Type B pancreatic cell (in vitro differentiated cells): Measurements from ENCODE around the gene SNX1. TPM values are rescaled to one million over a fixed set of nuclear protein-coding genes. Genes with fewer than 3 reads are reported as not detected.

Experiments used
- DNase-seq: peaks from one replicate; pipeline ENCODE4 v3.0.0; 2021; ENCODE audit warnings: mixed read lengths; ENCODE audit not compliant: unreplicated experiment; ENCODE audit errors: extremely low spot score
- H3K27ac Mint-ChIP-seq: 2 replicates; pipeline ENCODE4 v1.8.0; 2021; ENCODE audit warnings: mild to moderate bottlenecking, mixed read lengths
- H3K27me3 Mint-ChIP-seq: 2 replicates; pipeline ENCODE4 v1.8.0; 2021; ENCODE audit warnings: mixed read lengths
- H3K36me3 Mint-ChIP-seq: 2 replicates; pipeline ENCODE4 v1.8.0; 2021; ENCODE audit warnings: mixed read lengths
- H3K4me1 Mint-ChIP-seq: one replicate; pipeline ENCODE4 v1.8.0; 2021; ENCODE audit warnings: mixed read lengths; ENCODE audit not compliant: unreplicated experiment
- H3K4me3 Mint-ChIP-seq: 2 replicates; pipeline ENCODE4 v1.8.0; 2021; ENCODE audit warnings: mild to moderate bottlenecking, mixed read lengths
- H3K9me3 Mint-ChIP-seq: 2 replicates; pipeline ENCODE4 v1.8.0; 2021; ENCODE audit warnings: mixed read lengths
- total RNA-seq: library from RNA; stranded (reverse); gene quantifications from 2 replicates; pipeline ENCODE4 v1.2.1, GENCODE V29; 2021; ENCODE audit warnings: low replicate concordance
- TF ChIP-seq, protein P1 (sequence below): fragments of 200-600 bp; sonication (generic); conservative IDR thresholded peaks from 2 replicates; pipeline ENCODE4 v1.5.0; 2021; ENCODE audit warnings: antibody characterized with exemption, mild to moderate bottlenecking

SNX1 gene
- total RNA-seq, 1 donor from 2014 or later: 124 TPM

DNA sequence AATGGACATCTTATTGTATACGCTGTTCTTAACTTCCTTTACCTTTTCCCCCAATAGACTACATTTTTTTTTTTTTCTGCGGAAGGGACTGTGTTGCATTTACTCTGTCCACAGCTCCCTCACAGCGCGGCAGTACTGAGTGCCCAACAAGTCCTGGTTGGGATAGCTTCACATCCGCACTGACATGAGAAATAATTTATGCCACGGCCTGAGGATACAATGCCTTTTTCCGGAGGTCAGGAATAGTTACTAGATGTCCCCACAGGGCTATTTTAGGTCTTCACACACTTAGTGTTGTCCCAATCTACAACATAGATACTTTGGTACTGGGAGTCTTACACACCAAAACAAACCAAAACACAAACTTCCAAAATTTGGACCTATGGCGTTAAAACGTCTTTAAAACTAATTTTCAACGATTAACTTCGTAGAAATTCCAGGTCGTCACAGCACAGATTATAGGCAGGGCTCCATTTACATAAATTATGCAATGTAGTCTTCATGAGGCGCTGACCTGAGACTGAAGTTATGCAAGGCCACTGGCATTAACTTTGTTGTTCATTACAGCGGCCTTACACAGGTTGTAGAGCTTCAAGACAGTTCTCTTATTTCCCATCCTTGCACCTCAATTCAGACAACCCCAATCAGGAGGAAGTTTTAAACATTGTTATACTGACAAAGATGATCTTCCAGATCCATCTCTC lies 68.0 kb downstream of the SNX1 start:
- H3K4me3 Mint-ChIP-seq: peak overlapping the region; percentile 88
- H3K27me3 Mint-ChIP-seq: no peaks in the 10 kb centered on the region
- no peak for DNase-seq

DNA sequence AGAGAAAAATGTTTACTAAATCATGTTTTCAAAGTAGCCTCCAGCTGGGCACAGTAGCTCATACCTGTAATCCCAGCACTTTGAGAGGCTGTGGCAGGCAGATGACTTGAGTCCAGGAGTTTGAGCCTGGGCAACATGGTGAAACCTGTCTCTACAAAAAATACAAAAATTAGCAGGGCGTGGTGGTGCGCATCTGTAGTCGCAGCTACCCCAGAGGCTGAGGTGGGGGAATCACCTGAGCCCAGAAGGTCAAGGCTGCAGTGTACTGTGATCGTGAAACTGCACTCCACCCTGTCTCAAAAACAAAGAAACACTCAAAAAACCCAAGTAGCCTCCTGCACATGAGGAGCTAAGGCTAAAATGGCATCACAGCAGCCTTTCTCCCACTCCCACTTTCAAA lies 68.7 kb downstream of the SNX1 start:
- no peaks in the 10 kb centered on the region for H3K9me3 Mint-ChIP-seq
- no peak for DNase-seq
- H3K27ac Mint-ChIP-seq: peak overlapping the region; percentile 92
- TF ChIP-seq, protein P1, sequence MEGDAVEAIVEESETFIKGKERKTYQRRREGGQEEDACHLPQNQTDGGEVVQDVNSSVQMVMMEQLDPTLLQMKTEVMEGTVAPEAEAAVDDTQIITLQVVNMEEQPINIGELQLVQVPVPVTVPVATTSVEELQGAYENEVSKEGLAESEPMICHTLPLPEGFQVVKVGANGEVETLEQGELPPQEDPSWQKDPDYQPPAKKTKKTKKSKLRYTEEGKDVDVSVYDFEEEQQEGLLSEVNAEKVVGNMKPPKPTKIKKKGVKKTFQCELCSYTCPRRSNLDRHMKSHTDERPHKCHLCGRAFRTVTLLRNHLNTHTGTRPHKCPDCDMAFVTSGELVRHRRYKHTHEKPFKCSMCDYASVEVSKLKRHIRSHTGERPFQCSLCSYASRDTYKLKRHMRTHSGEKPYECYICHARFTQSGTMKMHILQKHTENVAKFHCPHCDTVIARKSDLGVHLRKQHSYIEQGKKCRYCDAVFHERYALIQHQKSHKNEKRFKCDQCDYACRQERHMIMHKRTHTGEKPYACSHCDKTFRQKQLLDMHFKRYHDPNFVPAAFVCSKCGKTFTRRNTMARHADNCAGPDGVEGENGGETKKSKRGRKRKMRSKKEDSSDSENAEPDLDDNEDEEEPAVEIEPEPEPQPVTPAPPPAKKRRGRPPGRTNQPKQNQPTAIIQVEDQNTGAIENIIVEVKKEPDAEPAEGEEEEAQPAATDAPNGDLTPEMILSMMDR: no peak
- no peaks in the 10 kb centered on the region for H3K27me3 Mint-ChIP-seq
- peaks cover 16% of the 10 kb centered on the region for H3K4me1 Mint-ChIP-seq
- peak overlapping the region; percentile 88 for H3K4me3 Mint-ChIP-seq
- peaks cover 11% of the 10 kb centered on the region for H3K36me3 Mint-ChIP-seq

More for the DNA sequence above, 68.0 kb downstream of the SNX1 start:
- H3K36me3 Mint-ChIP-seq: peaks cover 11% of the 10 kb centered on the region
- TF ChIP-seq, protein P1: no peak
- H3K4me1 Mint-ChIP-seq: peaks cover 16% of the 10 kb centered on the region
- peak overlapping the region; percentile 92 for H3K27ac Mint-ChIP-seq
- no peaks in the 10 kb centered on the region for H3K9me3 Mint-ChIP-seq

DNA sequence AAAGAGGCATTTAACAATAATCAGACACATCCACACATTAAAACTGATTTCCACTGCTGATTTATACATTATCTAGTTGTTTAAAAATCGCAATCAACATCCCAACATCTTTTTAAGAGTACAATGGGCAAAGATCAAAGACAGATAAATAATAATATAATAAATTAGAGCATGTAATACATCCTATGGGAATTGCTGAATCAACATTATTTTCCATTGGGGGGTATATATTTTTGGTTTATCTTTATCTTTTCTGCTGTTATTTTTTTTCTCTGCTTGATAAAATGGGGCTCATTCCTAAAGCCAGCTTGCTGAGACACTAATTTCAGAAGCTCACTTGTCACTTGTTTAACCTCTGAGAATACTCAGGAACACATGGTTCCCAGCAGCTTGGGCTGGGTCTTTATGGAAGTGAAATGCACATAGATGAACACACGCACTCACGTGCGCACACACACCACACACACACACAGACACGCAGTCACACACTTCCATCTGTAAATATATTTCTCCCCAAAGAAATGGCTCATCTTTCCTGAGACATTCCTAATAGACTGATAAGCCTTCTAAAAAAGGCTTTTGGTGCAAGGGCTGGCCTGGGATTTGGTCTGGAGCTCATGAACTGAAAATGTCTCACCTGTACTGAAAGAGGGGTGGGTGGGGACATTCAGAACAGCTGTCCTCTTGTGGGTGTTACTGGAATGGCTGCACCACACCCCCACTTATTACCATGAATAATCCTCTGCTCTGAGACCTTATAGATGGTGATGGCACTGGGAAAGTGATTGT lies 70.5 kb downstream of the SNX1 start:
- DNase-seq: no peak
- Mint-ChIP-seq H3K27ac (peak overlapping the region; percentile 15), H3K4me3 (no peak overlapping the region), H3K36me3 (peaks cover 7% of the 10 kb centered on the region), H3K9me3 (no peaks in the 10 kb centered on the region), H3K4me1 (peaks cover 9% of the 10 kb centered on the region), H3K27me3 (no peaks in the 10 kb centered on the region)
- TF ChIP-seq, protein P1: no peak

DNA sequence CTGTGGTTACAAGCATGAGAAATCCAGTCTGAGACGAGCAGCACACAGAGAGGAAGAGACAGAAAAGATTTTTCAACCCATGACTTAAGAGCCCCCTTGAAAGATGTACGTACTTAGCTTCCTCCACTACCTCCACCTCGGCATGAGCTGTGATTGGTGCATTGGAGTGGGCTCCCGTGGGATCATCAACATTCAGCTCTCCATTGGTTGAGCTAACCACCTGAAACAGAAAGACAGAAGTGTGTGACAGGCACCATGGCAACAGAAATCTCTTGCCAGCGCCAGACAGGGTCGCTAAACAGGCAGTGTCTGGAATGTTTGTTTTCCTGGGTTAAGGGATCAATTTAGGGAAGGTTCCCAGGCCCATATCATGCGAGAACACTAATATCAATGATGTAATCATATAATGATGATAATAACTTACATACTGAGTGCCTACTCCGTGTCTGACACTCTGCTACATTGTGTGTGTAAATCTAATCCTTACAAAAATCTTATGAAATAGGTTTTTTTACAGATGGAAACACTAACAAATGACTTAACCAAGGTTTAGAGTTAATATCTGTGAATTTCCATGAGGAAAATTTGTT lies 84.5 kb downstream of the SNX1 start:
- H3K36me3 Mint-ChIP-seq: peaks cover 15% of the 10 kb centered on the region
- no peak for DNase-seq
- no peak overlapping the region for H3K27ac Mint-ChIP-seq
- H3K9me3 Mint-ChIP-seq: no peaks in the 10 kb centered on the region
- H3K4me3 Mint-ChIP-seq: no peak overlapping the region
- no peaks in the 10 kb centered on the region for H3K27me3 Mint-ChIP-seq
- peaks cover 18% of the 10 kb centered on the region for H3K4me1 Mint-ChIP-seq
- TF ChIP-seq, protein P1: no peak

DNA sequence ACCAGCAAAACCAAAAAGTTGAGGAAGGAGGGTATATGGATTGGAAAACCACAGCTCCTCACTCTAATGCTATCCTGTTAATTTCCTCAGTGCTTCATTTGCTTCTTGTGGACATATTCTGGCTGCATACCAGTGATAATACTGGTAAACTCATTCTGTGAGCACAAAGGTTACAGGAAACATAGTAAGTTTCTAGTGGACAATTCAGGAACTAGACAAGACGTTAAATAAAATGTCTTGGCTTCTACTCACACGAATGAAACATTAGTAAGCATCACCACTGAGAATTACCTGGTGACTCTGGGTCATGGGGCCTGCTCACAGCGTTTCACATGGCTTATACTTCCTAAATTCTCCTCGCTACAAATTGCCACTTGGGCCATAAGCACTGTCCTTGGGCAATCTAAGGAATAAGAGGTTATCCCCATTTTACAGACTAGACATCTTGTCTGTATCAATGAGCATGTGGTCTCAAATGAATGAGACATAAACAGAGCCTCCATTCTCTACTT lies 87.1 kb downstream of the SNX1 start:
- peaks cover 23% of the 10 kb centered on the region for H3K4me1 Mint-ChIP-seq

More for the DNA sequence above, 87.1 kb downstream of the SNX1 start:
- no peak for DNase-seq
- Mint-ChIP-seq H3K27me3 (no peaks in the 10 kb centered on the region), H3K9me3 (no peaks in the 10 kb centered on the region), H3K27ac (no peak overlapping the region), H3K36me3 (peaks cover 12% of the 10 kb centered on the region), H3K4me3 (no peak overlapping the region)
- TF ChIP-seq, protein P1: no peak
